ENCODE data around the gene ASS1. TPM values are rescaled to one million over a fixed set of nuclear protein-coding genes. Genes with fewer than 3 reads are reported as not detected.

ASS1 gene
- total RNA-seq, 1 experiment from 2014 or later: 118 TPM

GRCh38 chr9:130527651-130528310 lies 83.0 kb downstream of the ASS1 start:
- Histone ChIP-seq H3K27me3 (replicated peaks; ENCODE audit: control insufficient read depth, insufficient read depth, low read length) (no peaks in the 10 kb centered on the region), H3K9me3 (no peaks in the 10 kb centered on the region), H3K4me1 (no peaks in the 10 kb centered on the region; the same call in 1 of the 2 replicates), H3K36me3 (ENCODE audit: control insufficient read depth, insufficient read depth, low read length) (no peaks in the 10 kb centered on the region), H3K4me3 (ENCODE audit: low read depth, low read length) (no peak overlapping the region)
- Mint-ChIP-seq H3K9me3 (ENCODE audit: unreplicated experiment) (no peaks in the 10 kb centered on the region), H3K36me3 (ENCODE audit: insufficient read depth, unreplicated experiment) (no peaks in the 10 kb centered on the region), H3K4me1 (ENCODE audit: low read depth, unreplicated experiment) (no peaks in the 10 kb centered on the region), H3K27ac (ENCODE audit: unreplicated experiment) (no peak overlapping the region), H3K4me3 (ENCODE audit: unreplicated experiment) (no peak overlapping the region), H3K27me3 (ENCODE audit: insufficient read depth, unreplicated experiment) (no peaks in the 10 kb centered on the region)
- intact Hi-C loops (cut with micrococcal nuclease; ENCODE audit: unreplicated experiment): no loop called here
- BruUV-seq (replicated peaks): no TSS peak
- POLR2A ChIA-PET: no interaction called here
- no peak for DNase-seq
- CTCF ChIA-PET: no interaction called here
- no peak for TF ChIP-seq CTCF (IDR thresholded peaks at IDR 0.05; ENCODE audit: insufficient read depth in 1 of 2, low read depth in 1 of 2, low read length in 1 of 2, severe bottlenecking in 1 of 2, unreplicated experiment in 1 of 2)

GRCh38 chr9:130528674-130529073 lies 83.9 kb downstream of the ASS1 start:
- no TSS peak for BruUV-seq (replicated peaks)
- Mint-ChIP-seq H3K4me3 (ENCODE audit: unreplicated experiment) (no peak overlapping the region), H3K36me3 (ENCODE audit: insufficient read depth, unreplicated experiment) (no peaks in the 10 kb centered on the region), H3K27me3 (ENCODE audit: insufficient read depth, unreplicated experiment) (no peaks in the 10 kb centered on the region), H3K9me3 (ENCODE audit: unreplicated experiment) (no peaks in the 10 kb centered on the region), H3K27ac (ENCODE audit: unreplicated experiment) (no peak overlapping the region), H3K4me1 (ENCODE audit: low read depth, unreplicated experiment) (no peaks in the 10 kb centered on the region)
- intact Hi-C loops (cut with micrococcal nuclease; ENCODE audit: unreplicated experiment): no loop called here
- no peak overlapping the region for H3K4me3 ChIP-seq (ENCODE audit: low read depth, low read length)
- DNase-seq: no peak
- no peak for TF ChIP-seq CTCF (IDR thresholded peaks at IDR 0.05; ENCODE audit: insufficient read depth in 1 of 2, low read depth in 1 of 2, low read length in 1 of 2, severe bottlenecking in 1 of 2, unreplicated experiment in 1 of 2)
- no peaks in the 10 kb centered on the region for H3K36me3 ChIP-seq (ENCODE audit: control insufficient read depth, insufficient read depth, low read length)
- ChIA-PET POLR2A (no interaction called here), CTCF (interaction anchor here (0.5 to 0.6 kb wide), 2 partner anchors 371 to 751 kb away, joined by 3 to 6 read pairs; no protein-coding TSS in a partner anchor)
- no peaks in the 10 kb centered on the region for H3K9me3 ChIP-seq
- no peaks in the 10 kb centered on the region; the same call in 1 of the 2 replicates for H3K4me1 ChIP-seq
- H3K27me3 ChIP-seq (replicated peaks; ENCODE audit: control insufficient read depth, insufficient read depth, low read length): no peaks in the 10 kb centered on the region

- Mint-ChIP-seq H3K36me3 (ENCODE audit: insufficient read depth, unreplicated experiment) (no peaks in the 10 kb centered on the region), H3K9me3 (ENCODE audit: unreplicated experiment) (no peaks in the 10 kb centered on the region), H3K4me1 (ENCODE audit: low read depth, unreplicated experiment) (no peaks in the 10 kb centered on the region), H3K27ac (ENCODE audit: unreplicated experiment) (no peak overlapping the region), H3K27me3 (ENCODE audit: insufficient read depth, unreplicated experiment) (peaks cover 5% of the 10 kb centered on the region), H3K4me3 (ENCODE audit: unreplicated experiment) (no peak overlapping the region)
- DNase-seq: no peak
- ChIA-PET POLR2A (no interaction called here), CTCF (no interaction called here)
- Histone ChIP-seq H3K27me3 (replicated peaks; ENCODE audit: control insufficient read depth, insufficient read depth, low read length) (no peaks in the 10 kb centered on the region), H3K9me3 (no peaks in the 10 kb centered on the region), H3K36me3 (ENCODE audit: control insufficient read depth, insufficient read depth, low read length) (no peaks in the 10 kb centered on the region), H3K4me3 (ENCODE audit: low read depth, low read length) (no peak overlapping the region), H3K4me1 (no peaks in the 10 kb centered on the region; the same call in 1 of the 2 replicates)
- TF ChIP-seq CTCF (IDR thresholded peaks at IDR 0.05; ENCODE audit: insufficient read depth in 1 of 2, low read depth in 1 of 2, low read length in 1 of 2, severe bottlenecking in 1 of 2, unreplicated experiment in 1 of 2): no peak
- BruUV-seq (replicated peaks): no TSS peak
- intact Hi-C loops (cut with micrococcal nuclease; ENCODE audit: unreplicated experiment): no loop called here
Observed at GRCh38 chr9:130530938-130531337, 86.2 kb downstream of the ASS1 start.

Measured in Caco-2 (cell line).